Activated T-cell treated with anti-CD3 and anti-CD28 coated beads, Interleukin-2, amount 50 U/mL, for 24 hours (primary cell): ENCODE measurements around the gene RTP1.

Source experiments
- DNase-seq: peaks from one replicate; pipeline ENCODE4 v3.0.0-alpha.2; 2020
- H3K27ac Mint-ChIP-seq: 2 replicates; pipeline ENCODE4 v1.8.0; 2020; ENCODE audit warnings: mild to moderate bottlenecking, mixed read lengths
- H3K27me3 Mint-ChIP-seq: 2 replicates; pipeline ENCODE4 v1.8.0; 2020; ENCODE audit warnings: mixed read lengths
- H3K36me3 Mint-ChIP-seq: 2 replicates; pipeline ENCODE4 v1.8.0; 2020; ENCODE audit warnings: low read depth, mixed read lengths
- H3K4me1 Mint-ChIP-seq: 2 replicates; pipeline ENCODE4 v1.8.0; 2020; ENCODE audit warnings: low read depth, mixed read lengths
- H3K4me3 Mint-ChIP-seq: 2 replicates; pipeline ENCODE4 v1.8.0; 2020; ENCODE audit warnings: mild to moderate bottlenecking, moderate library complexity, mixed read lengths
- H3K9me3 Mint-ChIP-seq: 2 replicates; pipeline ENCODE4 v1.8.0; 2020; ENCODE audit warnings: mixed read lengths

RTP1 gene

DNA sequence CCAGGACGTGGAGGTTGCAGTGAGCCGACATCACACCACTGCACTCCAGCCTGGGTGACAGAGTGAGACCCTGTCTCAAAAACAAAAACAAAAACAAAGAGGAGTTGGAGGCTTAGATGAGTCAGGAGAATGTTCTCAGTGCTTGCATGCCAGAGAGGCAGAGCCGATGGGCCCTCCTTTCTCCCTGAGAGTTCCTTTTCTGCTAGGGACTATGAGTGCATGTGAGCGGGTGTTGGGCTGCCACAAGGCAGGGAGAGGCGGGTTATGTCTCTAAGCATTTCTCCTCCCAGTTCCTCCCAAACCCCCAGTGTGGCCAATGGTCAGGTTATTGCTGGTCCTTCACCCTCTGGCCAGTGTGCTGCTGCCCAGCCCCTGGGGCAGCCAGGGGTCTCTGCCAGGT is 45.1 kb downstream of the RTP1 start:
- no peaks in the 10 kb centered on the region for H3K36me3 Mint-ChIP-seq
- no peak overlapping the region for H3K4me3 Mint-ChIP-seq
- peaks cover 4% of the 10 kb centered on the region for H3K9me3 Mint-ChIP-seq
- H3K27me3 Mint-ChIP-seq = no peaks in the 10 kb centered on the region
- DNase-seq = no peak
- peaks cover 7% of the 10 kb centered on the region for H3K4me1 Mint-ChIP-seq
- H3K27ac Mint-ChIP-seq = no peak overlapping the region

DNA sequence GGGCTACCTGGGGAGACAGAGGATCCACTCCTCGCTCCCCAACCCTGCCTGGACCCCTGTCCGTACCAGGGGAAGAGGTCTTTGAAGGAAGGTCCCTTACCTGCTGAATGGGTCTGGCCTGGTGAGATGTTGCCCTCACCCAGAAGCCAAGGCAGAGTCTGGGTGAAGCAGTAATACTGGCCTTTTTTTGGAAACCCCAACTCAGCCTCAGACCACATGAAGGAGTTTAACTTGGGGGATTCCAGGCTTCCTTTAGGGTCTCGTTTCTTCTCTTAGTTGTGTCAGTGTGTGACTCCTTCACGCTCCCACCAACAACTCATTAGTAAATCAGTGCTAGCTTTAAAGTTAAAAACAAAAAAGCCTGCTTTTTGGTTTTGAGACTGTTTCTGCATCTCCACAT is 45.6 kb downstream of the RTP1 start:
- peaks cover 4% of the 10 kb centered on the region for H3K9me3 Mint-ChIP-seq
- H3K4me1 Mint-ChIP-seq = peaks cover 10% of the 10 kb centered on the region
- no peak overlapping the region for H3K4me3 Mint-ChIP-seq
- H3K27ac Mint-ChIP-seq = no peak overlapping the region
- no peaks in the 10 kb centered on the region for H3K36me3 Mint-ChIP-seq
- H3K27me3 Mint-ChIP-seq = no peaks in the 10 kb centered on the region
- no peak for DNase-seq

DNA sequence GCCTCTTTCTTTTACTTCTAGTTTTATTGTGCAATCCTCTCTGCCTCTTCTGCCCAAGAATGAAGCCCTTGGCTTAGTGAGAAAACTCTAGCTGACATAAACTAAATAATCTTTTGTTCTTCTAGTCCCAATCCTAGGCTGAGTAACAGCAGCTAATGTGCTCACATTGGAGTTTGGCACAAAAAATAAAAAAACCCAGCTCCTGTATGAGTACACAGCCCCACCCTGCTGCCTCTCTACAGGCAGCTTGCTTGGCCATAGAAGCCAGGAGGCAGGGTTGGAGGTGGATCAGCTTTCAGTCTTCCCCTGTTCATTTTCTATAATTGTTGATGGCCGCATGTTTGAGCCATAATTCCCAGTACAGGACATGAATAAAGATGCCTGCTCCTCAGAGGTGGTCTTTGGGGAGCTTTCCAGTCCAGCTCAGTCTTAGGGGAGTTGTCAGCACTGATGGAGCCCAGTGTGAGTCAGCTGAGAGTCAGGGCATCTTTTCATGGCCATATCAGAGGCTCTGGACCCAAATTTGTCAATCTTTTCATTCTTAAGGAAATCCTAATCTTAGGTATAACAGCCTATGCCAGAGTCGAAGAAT is 46.7 kb downstream of the RTP1 start:
- Mint-ChIP-seq H3K9me3 (peaks cover 4% of the 10 kb centered on the region), H3K36me3 (no peaks in the 10 kb centered on the region), H3K4me3 (no peak overlapping the region), H3K4me1 (peaks cover 13% of the 10 kb centered on the region), H3K27ac (no peak overlapping the region), H3K27me3 (no peaks in the 10 kb centered on the region)
- DNase-seq = no peak

DNA sequence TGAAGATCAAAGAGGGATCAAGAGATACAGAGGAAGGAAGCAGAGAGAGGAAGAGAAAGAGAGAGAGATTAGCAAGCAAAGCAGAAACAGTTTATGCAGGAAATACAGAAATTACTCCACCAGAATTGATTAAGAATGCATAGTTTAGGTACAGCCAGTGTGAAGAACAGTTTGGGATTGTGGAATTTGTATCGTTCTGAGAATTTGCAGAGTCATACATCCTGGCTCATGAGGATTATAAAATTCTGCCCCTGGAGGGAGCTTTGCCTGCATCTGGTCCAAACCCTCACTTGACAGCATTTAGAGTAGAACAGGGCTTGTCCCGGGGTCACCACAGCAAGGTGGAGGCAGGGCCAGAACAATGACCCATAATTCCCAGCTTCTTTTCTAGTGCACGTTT is 50.1 kb downstream of the RTP1 start:
- Mint-ChIP-seq H3K9me3 (no peaks in the 10 kb centered on the region), H3K27me3 (no peaks in the 10 kb centered on the region), H3K27ac (no peak overlapping the region), H3K36me3 (no peaks in the 10 kb centered on the region), H3K4me1 (peaks cover 13% of the 10 kb centered on the region), H3K4me3 (no peak overlapping the region)
- no peak for DNase-seq
